GM18867 (cell line): Measurements from ENCODE around the gene SESN3.
A peak's percentile ranks its signal among the peaks of the same experiment; 100 is the strongest.
"Not testable (repeated sequence)": the region's sequence is repeated elsewhere in the genome, so short reads cannot be mapped to it uniquely, and the experiment has no call there.

Source experiments
- ATAC-seq: cut with Tn5 transposase; IDR thresholded peaks from one replicate; pipeline ENCODE4 v1.9.1; 2021; ENCODE audit warnings: mild to moderate bottlenecking, moderate library complexity; ENCODE audit not compliant: unreplicated experiment

The SESN3 gene

GRCh38 chr11:95251896-95252295, 20.9 kb upstream of the SESN3 start:
- ATAC-seq: not testable (repeated sequence)

GRCh38 chr11:95248666-95249467, 17.9 kb upstream of the SESN3 start:
- ATAC-seq: peak; percentile 82

GRCh38 chr11:95247883-95248282, 16.9 kb upstream of the SESN3 start:
- no peak for ATAC-seq

- ATAC-seq: no peak
These were observed 16.2 kb upstream of the SESN3 start for GRCh38 chr11:95247127-95247684.

GRCh38 chr11:95245581-95245980, 14.6 kb upstream of the SESN3 start:
- no peak for ATAC-seq

- ATAC-seq: no peak
These were observed 14.0 kb upstream of the SESN3 start for GRCh38 chr11:95245038-95245437.

- no peak for ATAC-seq
These were observed 12.7 kb upstream of the SESN3 start for GRCh38 chr11:95243673-95244072.

- no peak for ATAC-seq
These were observed 12.0 kb upstream of the SESN3 start for GRCh38 chr11:95242845-95243605.

GRCh38 chr11:95242091-95242844, 11.3 kb upstream of the SESN3 start:
- peak; percentile 58 for ATAC-seq

- peak; percentile 79 for ATAC-seq
These were observed 10.7 kb upstream of the SESN3 start for GRCh38 chr11:95241681-95242081.

GRCh38 chr11:95239871-95240649, 9.1 kb upstream of the SESN3 start:
- no peak for ATAC-seq

GRCh38 chr11:95232666-95233065, 1.7 kb upstream of the SESN3 start:
- no peak for ATAC-seq

GRCh38 chr11:95231881-95232605, 1.0 kb upstream of the SESN3 start:
- peak; percentile 28 for ATAC-seq

- ATAC-seq: peak; percentile 15
These were observed 234 bp downstream of the SESN3 start for GRCh38 chr11:95230810-95231126.

GRCh38 chr11:95229993-95230809, 801 bp downstream of the SESN3 start:
- no peak for ATAC-seq

- ATAC-seq: no peak
These were observed 1.6 kb downstream of the SESN3 start for GRCh38 chr11:95229199-95229992.

GRCh38 chr11:95228081-95228749, 2.8 kb downstream of the SESN3 start:
- no peak for ATAC-seq

- not testable (repeated sequence) for ATAC-seq
These were observed 3.9 kb downstream of the SESN3 start for GRCh38 chr11:95227060-95227459.
